Testis (tissue), 2 donors: ENCODE data around the gene KCNK10.

Experiments used
- POLR2A ChIP-seq: fragments of 450-650 bp; IDR thresholded peaks from one replicate; pipeline ENCODE4 v1.6.1; 2017; ENCODE audit warnings: antibody characterized with exemption, mild to moderate bottlenecking, moderate library complexity
- TF ChIP-seq, protein P1 (sequence below), 3 experiments: fragments of 450-650 bp in 2 of 3; fragments of 200-600 bp in 1 of 3; sonication (generic) in 1 of 3; IDR thresholded peaks; one replicate each; pipeline ENCODE4 v1.5.1; 2016 to 2019; ENCODE audit warnings: antibody characterized with exemption in 3 of 3, mild to moderate bottlenecking in 2 of 3, moderate library complexity in 1 of 3

DNA sequence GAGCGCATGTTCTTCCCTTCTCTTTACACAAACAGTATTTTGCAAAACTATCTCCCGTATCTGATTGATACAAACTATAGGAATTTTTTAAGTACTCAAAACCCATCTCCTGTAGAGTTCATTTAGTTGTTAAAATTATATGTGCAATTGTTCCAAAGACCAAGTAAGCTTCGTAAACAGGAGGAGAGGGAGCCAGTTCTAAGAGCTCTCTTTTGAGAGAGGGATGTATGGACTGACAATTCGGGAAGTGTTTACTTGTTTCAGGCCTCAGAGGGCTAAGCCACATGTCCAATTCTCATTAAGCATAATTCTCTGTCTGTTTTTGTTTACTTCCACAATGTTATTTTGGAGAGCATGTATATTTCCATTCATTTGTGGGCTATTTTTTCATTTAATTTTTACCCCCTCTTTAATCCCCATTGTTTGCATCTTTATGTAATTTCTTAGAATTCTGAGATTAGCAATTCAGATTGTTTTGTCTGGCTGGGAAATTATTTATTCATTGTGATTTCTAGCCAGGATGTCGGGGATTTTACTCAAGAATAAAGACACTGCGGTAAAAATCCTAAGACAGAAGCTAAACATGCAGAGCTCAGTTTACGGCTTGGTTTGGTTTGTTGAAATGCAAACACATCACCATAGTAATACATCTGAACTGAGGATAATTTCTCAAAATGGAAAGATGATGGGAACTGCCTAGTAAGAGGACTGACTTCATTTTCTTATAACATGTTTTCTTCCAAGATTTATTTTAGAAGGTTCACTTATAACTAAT lies 126.8 kb downstream of the KCNK10 start:
- TF ChIP-seq, protein P1, sequence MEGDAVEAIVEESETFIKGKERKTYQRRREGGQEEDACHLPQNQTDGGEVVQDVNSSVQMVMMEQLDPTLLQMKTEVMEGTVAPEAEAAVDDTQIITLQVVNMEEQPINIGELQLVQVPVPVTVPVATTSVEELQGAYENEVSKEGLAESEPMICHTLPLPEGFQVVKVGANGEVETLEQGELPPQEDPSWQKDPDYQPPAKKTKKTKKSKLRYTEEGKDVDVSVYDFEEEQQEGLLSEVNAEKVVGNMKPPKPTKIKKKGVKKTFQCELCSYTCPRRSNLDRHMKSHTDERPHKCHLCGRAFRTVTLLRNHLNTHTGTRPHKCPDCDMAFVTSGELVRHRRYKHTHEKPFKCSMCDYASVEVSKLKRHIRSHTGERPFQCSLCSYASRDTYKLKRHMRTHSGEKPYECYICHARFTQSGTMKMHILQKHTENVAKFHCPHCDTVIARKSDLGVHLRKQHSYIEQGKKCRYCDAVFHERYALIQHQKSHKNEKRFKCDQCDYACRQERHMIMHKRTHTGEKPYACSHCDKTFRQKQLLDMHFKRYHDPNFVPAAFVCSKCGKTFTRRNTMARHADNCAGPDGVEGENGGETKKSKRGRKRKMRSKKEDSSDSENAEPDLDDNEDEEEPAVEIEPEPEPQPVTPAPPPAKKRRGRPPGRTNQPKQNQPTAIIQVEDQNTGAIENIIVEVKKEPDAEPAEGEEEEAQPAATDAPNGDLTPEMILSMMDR (IDR thresholded peaks at IDR 0.05): no peak
- TF ChIP-seq POLR2A: no peak
